Astrocyte of the cerebellum (primary cell): Measurements from ENCODE around the gene PPM1G.

Experiments
- DNase-seq: peaks from one replicate; pipeline ENCODE4 v3.0.0-alpha.2; 2011; ENCODE audit warnings: low read depth
- H3K4me3 ChIP-seq: 2 replicates; pipeline ENCODE4 v1.5.1; 2011; ENCODE audit warnings: mild to moderate bottlenecking, low read depth, low read length, moderate library complexity
- in situ Hi-C: cut with HindIII; loops from 2 replicates; pipeline ENCODE4 v1.10.0; 2017; ENCODE audit warnings: low sequenced_read_pairs
- TF ChIP-seq, protein P1 (sequence below): IDR thresholded peaks from 2 replicates; pipeline ENCODE4 v1.5.1; 2012; ENCODE audit warnings: low read length, low read depth, moderate library complexity, mild to moderate bottlenecking; ENCODE audit errors: missing control alignments

Gene PPM1G

DNA sequence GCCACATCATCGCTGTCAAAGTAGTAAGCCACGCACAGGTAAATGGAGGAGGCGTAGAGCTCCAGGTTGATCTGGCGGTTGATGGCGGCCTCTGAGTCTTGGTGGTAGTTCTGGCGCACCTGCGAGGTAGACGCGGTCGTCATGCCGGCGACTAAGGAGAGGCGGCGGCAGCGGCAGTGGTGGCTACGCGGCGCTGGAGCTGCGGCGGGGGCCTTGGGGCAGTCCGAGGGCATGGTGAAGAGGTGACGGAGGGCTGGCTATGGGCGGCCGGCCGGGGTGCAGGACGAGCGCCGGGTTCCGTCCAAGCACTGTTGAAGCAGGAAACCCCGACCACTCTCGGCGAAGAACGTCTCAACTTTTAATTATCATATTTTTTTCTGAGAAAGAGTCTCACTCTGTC, 16.2 kb downstream of the PPM1G start:
- no peak for DNase-seq
- in situ Hi-C loops, result no loop called here

DNA sequence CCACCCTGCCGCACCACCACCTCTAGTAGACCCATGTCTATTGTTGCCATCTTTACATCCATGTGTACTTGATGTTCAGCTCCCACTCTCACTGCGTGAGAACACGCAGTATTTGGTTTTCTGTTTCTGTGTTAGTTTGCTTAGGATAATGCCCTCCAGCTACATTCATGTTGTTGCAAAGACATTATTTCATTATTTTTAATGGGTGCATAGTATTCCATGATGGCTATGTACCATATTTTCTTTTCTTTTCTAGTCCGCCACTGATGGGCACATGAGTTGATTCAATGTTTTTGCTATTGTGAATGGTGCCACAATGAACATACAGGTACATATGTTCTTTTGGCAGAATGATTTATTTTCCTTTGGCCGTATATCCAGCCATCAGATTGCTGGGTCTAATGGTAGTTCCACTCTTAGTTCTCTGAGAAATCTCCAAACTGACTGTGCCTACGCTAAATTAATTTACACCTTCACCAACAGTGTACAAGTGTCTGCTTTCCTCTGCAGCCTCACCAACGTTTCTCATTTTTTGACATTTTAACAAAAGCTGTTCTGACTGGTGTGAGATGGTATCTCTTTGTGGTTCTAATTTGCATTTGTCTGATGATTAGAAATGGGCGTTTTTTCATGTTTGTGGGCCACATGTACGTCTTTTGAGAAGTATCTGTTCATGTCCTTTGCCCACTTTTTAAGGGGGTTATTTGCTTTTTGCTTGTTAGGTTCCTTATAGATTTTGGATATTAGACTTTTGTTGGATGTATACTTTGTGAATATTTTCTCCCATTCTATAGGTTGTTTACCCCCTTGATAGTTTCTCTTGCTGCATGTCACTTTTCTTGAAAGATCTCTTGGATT, 18.3 kb downstream of the PPM1G start:
- in situ Hi-C loops, result no loop called here
- no peak overlapping the region for H3K4me3 ChIP-seq
- TF ChIP-seq, protein P1, sequence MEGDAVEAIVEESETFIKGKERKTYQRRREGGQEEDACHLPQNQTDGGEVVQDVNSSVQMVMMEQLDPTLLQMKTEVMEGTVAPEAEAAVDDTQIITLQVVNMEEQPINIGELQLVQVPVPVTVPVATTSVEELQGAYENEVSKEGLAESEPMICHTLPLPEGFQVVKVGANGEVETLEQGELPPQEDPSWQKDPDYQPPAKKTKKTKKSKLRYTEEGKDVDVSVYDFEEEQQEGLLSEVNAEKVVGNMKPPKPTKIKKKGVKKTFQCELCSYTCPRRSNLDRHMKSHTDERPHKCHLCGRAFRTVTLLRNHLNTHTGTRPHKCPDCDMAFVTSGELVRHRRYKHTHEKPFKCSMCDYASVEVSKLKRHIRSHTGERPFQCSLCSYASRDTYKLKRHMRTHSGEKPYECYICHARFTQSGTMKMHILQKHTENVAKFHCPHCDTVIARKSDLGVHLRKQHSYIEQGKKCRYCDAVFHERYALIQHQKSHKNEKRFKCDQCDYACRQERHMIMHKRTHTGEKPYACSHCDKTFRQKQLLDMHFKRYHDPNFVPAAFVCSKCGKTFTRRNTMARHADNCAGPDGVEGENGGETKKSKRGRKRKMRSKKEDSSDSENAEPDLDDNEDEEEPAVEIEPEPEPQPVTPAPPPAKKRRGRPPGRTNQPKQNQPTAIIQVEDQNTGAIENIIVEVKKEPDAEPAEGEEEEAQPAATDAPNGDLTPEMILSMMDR, result no peak
- no peak for DNase-seq

More for the DNA sequence above, 16.2 kb downstream of the PPM1G start:
- TF ChIP-seq, protein P1, result no peak
- H3K4me3 ChIP-seq, result no peak overlapping the region

DNA sequence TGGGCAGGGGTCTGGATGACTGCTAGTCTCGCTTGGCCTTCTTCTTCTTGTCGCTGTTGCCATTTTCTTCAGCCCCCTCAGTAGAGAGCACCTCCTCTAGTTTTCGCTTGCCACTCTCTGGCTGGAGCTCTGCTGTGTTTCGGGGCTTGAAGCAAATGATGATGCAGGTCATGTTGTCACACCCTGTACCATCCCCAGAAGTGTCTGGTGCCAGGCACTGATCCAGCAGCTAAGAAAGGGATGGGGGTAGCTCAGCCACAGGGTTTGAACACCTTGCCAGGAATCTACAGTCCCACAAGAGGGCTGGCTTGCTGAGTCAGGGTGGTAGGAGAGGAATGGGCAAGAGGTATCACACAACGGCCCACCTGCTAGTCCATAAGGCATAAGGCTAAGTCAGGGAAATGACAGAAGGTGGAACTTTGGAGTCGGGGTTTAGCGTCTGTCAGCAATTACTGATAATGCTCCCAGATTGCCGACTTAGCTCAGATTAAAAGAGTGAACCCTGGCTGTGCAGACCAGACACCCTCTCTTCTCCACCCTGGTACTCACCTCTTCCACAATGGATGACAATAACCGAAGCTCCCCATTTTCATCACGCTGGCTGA, 27.7 kb downstream of the PPM1G start:
- in situ Hi-C loops, result no loop called here
- no peak overlapping the region for H3K4me3 ChIP-seq
- DNase-seq, result no peak
- TF ChIP-seq, protein P1, result no peak

DNA sequence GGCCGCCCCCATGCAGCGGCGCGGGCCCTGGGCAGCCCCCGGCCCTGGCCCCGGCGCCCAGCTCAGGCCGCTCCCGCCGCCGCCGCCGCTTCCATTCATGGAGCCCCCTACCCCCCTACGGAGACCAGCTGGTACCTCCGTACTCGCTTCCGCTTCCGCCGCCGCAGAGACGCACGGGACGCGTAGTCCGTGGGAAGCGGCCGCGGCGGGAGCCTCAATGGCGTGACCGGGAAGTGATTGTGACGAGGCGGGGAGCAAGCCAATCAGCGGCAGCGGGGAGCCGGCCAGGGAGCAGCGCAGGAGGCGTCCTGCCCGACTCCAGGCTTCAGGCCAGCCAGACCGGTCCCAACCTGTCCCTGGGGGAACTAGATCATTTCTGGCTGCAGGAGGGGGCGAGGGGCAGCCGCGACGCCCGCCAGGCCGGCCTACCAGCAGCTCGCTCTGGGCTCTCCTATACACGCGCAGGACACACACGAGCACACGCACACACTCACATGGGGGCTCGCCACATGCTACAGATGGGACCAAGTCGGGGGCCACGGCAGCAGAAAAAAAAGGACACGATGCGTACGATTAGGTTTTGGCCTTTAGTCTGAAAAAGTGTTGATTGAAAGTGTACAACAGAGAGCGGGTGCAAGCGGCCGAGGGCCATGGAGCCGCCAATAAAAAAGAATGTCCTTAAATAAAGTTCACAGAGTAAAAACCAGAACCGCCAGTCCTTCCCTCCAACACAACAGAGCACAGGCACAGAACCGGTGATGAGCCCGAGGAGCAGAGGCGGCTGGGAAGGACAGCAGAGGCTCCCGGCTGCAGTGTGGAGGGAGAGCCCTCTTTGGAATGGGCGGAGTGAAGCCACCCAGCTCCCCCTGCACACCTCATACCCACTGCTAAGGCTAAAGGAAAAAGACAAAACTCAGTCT, 28.5 kb downstream of the PPM1G start, which contains the start of gene ZNF513:
Gene ZNF513 (minus strand): TSS at position 109 of the 920 bp plus-strand sequence. CDS start 208 bp downstream, outside the sequence.
- in situ Hi-C loops, result no loop called here
- TF ChIP-seq, protein P1, result no peak
- DNase-seq, result peak; percentile 80
- H3K4me3 ChIP-seq, result peak within 1 kb of the TSS; percentile 61

DNA sequence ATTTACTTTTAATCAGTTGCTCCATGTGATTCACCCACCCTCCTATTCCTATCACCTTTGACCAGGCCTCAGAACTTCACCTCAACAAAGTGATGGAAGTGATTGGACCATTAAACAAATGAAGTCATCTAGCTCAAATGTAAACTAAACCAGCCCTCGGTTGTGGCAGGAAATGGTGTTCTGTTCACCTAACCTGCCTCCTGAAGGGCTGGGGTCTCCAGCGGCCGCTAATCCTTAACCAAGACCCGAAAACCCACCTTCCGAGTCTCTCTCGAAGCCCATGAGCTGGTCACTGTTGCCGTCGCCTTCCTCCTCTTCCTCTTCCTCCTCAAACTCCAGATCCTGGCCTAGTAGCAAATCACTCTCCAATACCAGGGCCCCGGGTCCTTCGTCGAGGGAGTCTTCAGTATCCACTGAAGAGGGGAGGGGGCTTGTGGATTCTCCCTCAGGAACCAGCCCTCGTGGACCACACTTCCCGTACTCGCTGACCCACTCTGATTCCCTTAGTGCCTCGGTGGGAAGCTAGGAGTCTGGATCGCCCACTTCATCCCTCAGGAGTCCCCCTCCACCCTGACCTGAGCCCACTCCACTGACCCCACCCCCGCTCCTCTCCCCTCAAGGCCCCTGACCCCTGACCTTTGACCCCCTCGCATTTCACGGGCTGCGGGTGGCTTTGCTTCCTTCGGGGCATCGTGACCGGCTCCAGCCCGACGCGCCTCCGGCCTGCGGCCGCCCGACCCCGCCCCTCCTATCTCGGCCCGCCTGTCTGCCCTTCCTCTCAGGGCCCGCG, 29.4 kb downstream of the PPM1G start:
- in situ Hi-C loops, result no loop called here
- peak overlapping the region; percentile 61 for H3K4me3 ChIP-seq
- DNase-seq, result no peak
- TF ChIP-seq, protein P1, result no peak
